ENCODE results near the gene OCRL. TPM values are rescaled to one million over a fixed set of nuclear protein-coding genes. Genes with fewer than 3 reads are reported as not detected.

OCRL gene
- total RNA-seq, 4 donors from 2014 or later, result 32.4 to 72.1 (median 57.8) TPM

DNA sequence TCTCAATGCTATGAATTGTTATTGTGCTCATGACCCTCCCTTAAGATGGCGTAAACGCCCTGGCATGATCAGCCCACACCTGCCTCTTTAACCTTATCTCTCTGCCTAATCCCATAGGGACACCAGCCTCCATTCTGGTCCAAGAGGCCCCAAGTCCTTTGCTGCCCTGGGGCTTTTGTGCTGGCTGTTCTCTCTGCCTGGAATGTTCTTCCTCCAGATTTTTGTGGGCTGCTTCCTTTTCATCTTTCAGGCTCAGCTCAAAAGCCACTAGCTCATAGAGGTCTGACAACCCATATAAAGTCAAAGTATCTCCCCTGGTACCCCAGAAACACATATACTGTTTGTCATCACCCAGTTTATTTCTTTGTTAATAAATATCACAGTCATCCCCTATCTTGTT is 72.3 kb downstream of the OCRL start:
- no peak for TF ChIP-seq EP300 (IDR thresholded peaks at IDR 0.05)
- TF ChIP-seq, protein P1, sequence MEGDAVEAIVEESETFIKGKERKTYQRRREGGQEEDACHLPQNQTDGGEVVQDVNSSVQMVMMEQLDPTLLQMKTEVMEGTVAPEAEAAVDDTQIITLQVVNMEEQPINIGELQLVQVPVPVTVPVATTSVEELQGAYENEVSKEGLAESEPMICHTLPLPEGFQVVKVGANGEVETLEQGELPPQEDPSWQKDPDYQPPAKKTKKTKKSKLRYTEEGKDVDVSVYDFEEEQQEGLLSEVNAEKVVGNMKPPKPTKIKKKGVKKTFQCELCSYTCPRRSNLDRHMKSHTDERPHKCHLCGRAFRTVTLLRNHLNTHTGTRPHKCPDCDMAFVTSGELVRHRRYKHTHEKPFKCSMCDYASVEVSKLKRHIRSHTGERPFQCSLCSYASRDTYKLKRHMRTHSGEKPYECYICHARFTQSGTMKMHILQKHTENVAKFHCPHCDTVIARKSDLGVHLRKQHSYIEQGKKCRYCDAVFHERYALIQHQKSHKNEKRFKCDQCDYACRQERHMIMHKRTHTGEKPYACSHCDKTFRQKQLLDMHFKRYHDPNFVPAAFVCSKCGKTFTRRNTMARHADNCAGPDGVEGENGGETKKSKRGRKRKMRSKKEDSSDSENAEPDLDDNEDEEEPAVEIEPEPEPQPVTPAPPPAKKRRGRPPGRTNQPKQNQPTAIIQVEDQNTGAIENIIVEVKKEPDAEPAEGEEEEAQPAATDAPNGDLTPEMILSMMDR (IDR thresholded peaks at IDR 0.05), result no peak
- TF ChIP-seq POLR2AphosphoS5 (IDR thresholded peaks at IDR 0.05), result no peak
- no peak for TF ChIP-seq POLR2A (IDR thresholded peaks at IDR 0.05)
- Histone ChIP-seq H3K27me3 (no peaks in the 10 kb centered on the region), H3K36me3 (no peaks in the 10 kb centered on the region), H3K27ac (no peak overlapping the region), H3K9me3 (no peaks in the 10 kb centered on the region), H3K4me1 (no peaks in the 10 kb centered on the region), H3K4me3 (no peak overlapping the region)
- WGBS, 2 donors (ENCODE audit: low coverage in 1 of 2), result 92% methylated on average over 2 of the region's 2 CpGs; no CpG with 5 or more reads in 1 of the 2 donors
- ATAC-seq, result no peak

- Histone ChIP-seq H3K9me3 (no peaks in the 10 kb centered on the region), H3K4me1 (no peaks in the 10 kb centered on the region), H3K4me3 (no peak overlapping the region), H3K27ac (no peak overlapping the region), H3K36me3 (no peaks in the 10 kb centered on the region), H3K27me3 (no peaks in the 10 kb centered on the region)
- TF ChIP-seq POLR2AphosphoS5 (IDR thresholded peaks at IDR 0.05), result no peak
- ATAC-seq, result no peak
Observed at GRCh38 chrX:129613596-129613995, 73.5 kb downstream of the OCRL start.

GRCh38 chrX:129614481-129615255 is 74.6 kb downstream of the OCRL start:
- Histone ChIP-seq H3K27me3 (no peaks in the 10 kb centered on the region), H3K9me3 (no peaks in the 10 kb centered on the region), H3K36me3 (no peaks in the 10 kb centered on the region), H3K27ac (no peak overlapping the region), H3K4me3 (no peak overlapping the region), H3K4me1 (no peaks in the 10 kb centered on the region)
- WGBS, 2 donors (ENCODE audit: low coverage in 1 of 2), result 72% methylated on average over 2 of the region's 5 CpGs; no CpG with 5 or more reads in 1 of the 2 donors
- no peak for ATAC-seq
- TF ChIP-seq POLR2A (IDR thresholded peaks at IDR 0.05) (no peak), EP300 (IDR thresholded peaks at IDR 0.05) (no peak), POLR2AphosphoS5 (IDR thresholded peaks at IDR 0.05) (no peak)
- TF ChIP-seq, protein P1 (IDR thresholded peaks at IDR 0.05), result no peak

GRCh38 chrX:129617420-129617819 is 77.4 kb downstream of the OCRL start:
- Histone ChIP-seq H3K9me3 (no peaks in the 10 kb centered on the region), H3K4me3 (no peak overlapping the region), H3K4me1 (no peaks in the 10 kb centered on the region), H3K27ac (no peak overlapping the region), H3K27me3 (no peaks in the 10 kb centered on the region), H3K36me3 (no peaks in the 10 kb centered on the region)
- ATAC-seq, result no peak
- 60% methylated on average over 4 of the region's 6 CpGs; no CpG with 5 or more reads in 1 of the 2 donors for WGBS, 2 donors (ENCODE audit: low coverage in 1 of 2)
- no peak for TF ChIP-seq EP300 (IDR thresholded peaks at IDR 0.05)
- no peak for TF ChIP-seq POLR2A (IDR thresholded peaks at IDR 0.05)
- TF ChIP-seq, protein P1 (IDR thresholded peaks at IDR 0.05), result no peak
- TF ChIP-seq POLR2AphosphoS5 (IDR thresholded peaks at IDR 0.05), result no peak

GRCh38 chrX:129618997-129619396 is 78.9 kb downstream of the OCRL start:
- TF ChIP-seq POLR2AphosphoS5 (IDR thresholded peaks at IDR 0.05) (no peak), POLR2A (IDR thresholded peaks at IDR 0.05) (no peak), EP300 (IDR thresholded peaks at IDR 0.05) (no peak)
- TF ChIP-seq, protein P1 (IDR thresholded peaks at IDR 0.05), result no peak

More at GRCh38 chrX:129618997-129619396, 78.9 kb downstream of the OCRL start:
- Histone ChIP-seq H3K4me3 (no peak overlapping the region), H3K27me3 (no peaks in the 10 kb centered on the region), H3K4me1 (no peaks in the 10 kb centered on the region), H3K27ac (no peak overlapping the region), H3K9me3 (no peaks in the 10 kb centered on the region), H3K36me3 (no peaks in the 10 kb centered on the region)
- ATAC-seq, result no peak
- WGBS, 2 donors (ENCODE audit: low coverage in 1 of 2), result no CpG with 5 or more reads among the region's 4 CpGs

Data from gastroesophageal sphincter (tissue), 4 donors.